Psoas muscle (tissue), 8 donors: ENCODE results near the gene GSTO2. TPM values are rescaled to one million over a fixed set of nuclear protein-coding genes. Genes with fewer than 3 reads are reported as not detected.
"Not testable (repeated sequence)": the region's sequence is repeated elsewhere in the genome, so short reads cannot be mapped to it uniquely, and the experiment has no call there.

Source experiments
- ATAC-seq, 4 donors: fragments of 200-7000 bp; cut with Tn5 transposase; one replicate each; pipeline ENCODE4 v1.9.1; 2020; ENCODE audit warnings: moderate library complexity in 3 of 4, mild to moderate bottlenecking in 2 of 4
- DNase-seq, 2 donors: peaks; one replicate each; pipeline ENCODE4 v3.0.0-alpha.2; 2020
- H3K27ac ChIP-seq: fragments of 200-600 bp; one replicate; pipeline ENCODE4 v1.8.0; 2022
- H3K27me3 ChIP-seq, 3 donors: fragments of 200-600 bp in 1 of 3; one replicate each; pipeline versions ENCODE4 v1.6.1 to v1.8.0; 2013 to 2022; ENCODE audit warnings: low read length in 2 of 3, mild to moderate bottlenecking in 2 of 3, moderate library complexity in 1 of 3; ENCODE audit not compliant: insufficient read depth in 3 of 3
- H3K36me3 ChIP-seq, 2 donors: fragments of 200-600 bp in 1 of 2; one replicate each; pipeline versions ENCODE4 v1.6.1 to v1.8.0; 2013 to 2022; ENCODE audit warnings: low read depth in 1 of 2, mild to moderate bottlenecking in 1 of 2, moderate library complexity in 1 of 2; ENCODE audit not compliant: insufficient read depth in 1 of 2
- H3K4me1 ChIP-seq: fragments of 200-600 bp; one replicate; pipeline ENCODE4 v1.8.0; 2022
- H3K4me3 ChIP-seq: fragments of 200-600 bp; one replicate; pipeline ENCODE4 v1.8.0; 2022; ENCODE audit warnings: mild to moderate bottlenecking
- H3K9me3 ChIP-seq: fragments of 200-600 bp; one replicate; pipeline ENCODE4 v1.8.0; 2022
- WGBS, 3 donors: extraction: QIAGEN DNeasy Blood & Tissue Kit; methylation state at CpG; one replicate each; pipeline versions ENCODE4 v1.1.6 to v1.1.7; 2013; 5-methylcytosine and 5-hydroxymethylcytosine counted together
- intact Hi-C, 2 donors: fragments of 100-400 bp; cut with DNase I; formaldehyde crosslinking; loops; one replicate each; pipeline versions ENCODE4 v1.11.0 to v1.14.2; 2022
- polyA plus RNA-seq, 3 donors: library from polyadenylated mRNA; stranded (reverse); fragments of 200-250 nt; gene quantifications; one replicate each; pipeline ENCODE4 v1.2.3, GENCODE V29; 2013
- total RNA-seq, 4 donors: library from RNA; stranded (reverse); fragmentation: NEBNext Ultra II Directional in 2 of 4; extraction: Animal tissue kit (Norgen Biotek cat#: 25700) in 2 of 4; gene quantifications; one replicate each; pipeline versions ENCODE4 v1.2.1 to v1.2.4, GENCODE V29; 2021 to 2023
- TF ChIP-seq, protein P1 (sequence below): fragments of 200-600 bp; IDR thresholded peaks from one replicate; pipeline ENCODE4 v1.8.0; 2022; ENCODE audit warnings: antibody characterized with exemption
- donor health status: healthy with polysubstance abuse.
- donor health status: DM: no; HTN: no; CAD: no; lungs with moderate emphysema.
- donor health status: Bipolar disorder and iron deficiency.
- donor health status: healthy.
- donor health status: DM: yes; HTN: yes; CAD: no.
- donor health status: DM: no; HTN: no; CAD: no.
- donor health status: DM: no; HTN: no; CAD: no.
- donor health status: DM: yes; HTN: yes; CAD: no.

Gene GSTO2
- total and polyA plus RNA-seq, 7 donors = 0.23 to 4.6 (median 1.4) TPM

DNA sequence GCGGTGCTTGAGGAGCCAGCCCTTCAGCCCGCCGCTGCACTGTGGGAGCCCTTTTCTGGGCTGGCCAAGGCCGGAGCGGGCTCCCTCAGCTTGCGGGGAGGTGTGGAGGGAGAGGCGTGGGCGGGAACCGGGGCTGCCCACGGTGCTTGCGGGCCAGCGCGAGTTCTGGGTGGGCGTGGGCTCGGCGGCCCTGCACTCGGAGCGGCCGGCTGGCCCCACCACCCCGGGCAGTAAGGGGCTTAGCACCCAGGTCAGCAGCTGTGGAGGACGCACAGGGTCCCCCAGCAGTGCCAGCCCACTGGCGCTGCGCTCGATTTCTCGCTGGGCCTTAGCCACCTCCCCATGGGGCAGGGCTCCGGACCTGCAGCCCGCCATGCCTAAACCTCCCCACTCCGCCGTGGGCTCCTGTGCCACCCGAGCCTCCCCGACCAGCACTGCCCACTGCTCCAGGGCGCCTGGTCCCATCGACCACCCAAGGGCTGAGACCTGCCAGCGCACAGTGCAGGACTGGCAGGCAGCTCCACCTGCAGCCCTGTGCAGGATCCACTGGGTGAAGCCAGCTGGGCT, 23.8 kb upstream of the GSTO2 start:
- intact Hi-C loops = no loop called here
- Histone ChIP-seq H3K36me3 (no peaks in the 10 kb centered on the region), H3K4me1 (no peaks in the 10 kb centered on the region), H3K27me3 (no peaks in the 10 kb centered on the region), H3K4me3 (no peak overlapping the region), H3K27ac (no peak overlapping the region), H3K9me3 (no peaks in the 10 kb centered on the region)
- TF ChIP-seq, protein P1, sequence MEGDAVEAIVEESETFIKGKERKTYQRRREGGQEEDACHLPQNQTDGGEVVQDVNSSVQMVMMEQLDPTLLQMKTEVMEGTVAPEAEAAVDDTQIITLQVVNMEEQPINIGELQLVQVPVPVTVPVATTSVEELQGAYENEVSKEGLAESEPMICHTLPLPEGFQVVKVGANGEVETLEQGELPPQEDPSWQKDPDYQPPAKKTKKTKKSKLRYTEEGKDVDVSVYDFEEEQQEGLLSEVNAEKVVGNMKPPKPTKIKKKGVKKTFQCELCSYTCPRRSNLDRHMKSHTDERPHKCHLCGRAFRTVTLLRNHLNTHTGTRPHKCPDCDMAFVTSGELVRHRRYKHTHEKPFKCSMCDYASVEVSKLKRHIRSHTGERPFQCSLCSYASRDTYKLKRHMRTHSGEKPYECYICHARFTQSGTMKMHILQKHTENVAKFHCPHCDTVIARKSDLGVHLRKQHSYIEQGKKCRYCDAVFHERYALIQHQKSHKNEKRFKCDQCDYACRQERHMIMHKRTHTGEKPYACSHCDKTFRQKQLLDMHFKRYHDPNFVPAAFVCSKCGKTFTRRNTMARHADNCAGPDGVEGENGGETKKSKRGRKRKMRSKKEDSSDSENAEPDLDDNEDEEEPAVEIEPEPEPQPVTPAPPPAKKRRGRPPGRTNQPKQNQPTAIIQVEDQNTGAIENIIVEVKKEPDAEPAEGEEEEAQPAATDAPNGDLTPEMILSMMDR = no peak
- ATAC-seq = no peak
- WGBS, 3 donors = 96 to 98% (median 97%) methylated on average over 23 to 34 of the region's 34 CpGs
- DNase-seq = no peak

DNA sequence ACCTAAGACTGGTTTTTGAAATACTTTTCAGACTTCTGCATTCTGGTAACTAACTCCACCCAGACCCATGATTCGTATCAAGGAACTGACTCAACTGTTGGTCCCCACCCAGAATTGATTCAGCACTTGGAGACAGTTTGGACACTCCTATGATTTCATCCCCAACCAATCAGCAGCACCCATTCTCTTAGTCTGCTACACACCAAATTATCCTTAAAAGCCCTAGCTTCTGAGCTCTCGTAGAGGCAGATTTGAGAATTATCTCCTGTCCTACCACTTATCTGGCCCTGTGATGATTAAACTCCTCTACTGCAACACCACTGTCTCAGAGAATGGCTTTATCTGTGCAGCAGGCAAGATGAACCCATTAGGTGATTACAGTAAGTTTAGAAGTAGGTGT, 22.0 kb upstream of the GSTO2 start:
- WGBS, 3 donors = 45 to 51% (median 46%) methylated on average over 2 of the region's 2 CpGs
- no peaks in the 10 kb centered on the region for H3K27me3 ChIP-seq
- H3K4me1 ChIP-seq = no peaks in the 10 kb centered on the region
- ATAC-seq = peak in 1 of 4 donors; percentile 44
- intact Hi-C loops = no loop called here
- no peaks in the 10 kb centered on the region for H3K36me3 ChIP-seq
- DNase-seq = no peak
- no peaks in the 10 kb centered on the region for H3K9me3 ChIP-seq
- H3K4me3 ChIP-seq = no peak overlapping the region
- no peak overlapping the region for H3K27ac ChIP-seq
- TF ChIP-seq, protein P1 = no peak

DNA sequence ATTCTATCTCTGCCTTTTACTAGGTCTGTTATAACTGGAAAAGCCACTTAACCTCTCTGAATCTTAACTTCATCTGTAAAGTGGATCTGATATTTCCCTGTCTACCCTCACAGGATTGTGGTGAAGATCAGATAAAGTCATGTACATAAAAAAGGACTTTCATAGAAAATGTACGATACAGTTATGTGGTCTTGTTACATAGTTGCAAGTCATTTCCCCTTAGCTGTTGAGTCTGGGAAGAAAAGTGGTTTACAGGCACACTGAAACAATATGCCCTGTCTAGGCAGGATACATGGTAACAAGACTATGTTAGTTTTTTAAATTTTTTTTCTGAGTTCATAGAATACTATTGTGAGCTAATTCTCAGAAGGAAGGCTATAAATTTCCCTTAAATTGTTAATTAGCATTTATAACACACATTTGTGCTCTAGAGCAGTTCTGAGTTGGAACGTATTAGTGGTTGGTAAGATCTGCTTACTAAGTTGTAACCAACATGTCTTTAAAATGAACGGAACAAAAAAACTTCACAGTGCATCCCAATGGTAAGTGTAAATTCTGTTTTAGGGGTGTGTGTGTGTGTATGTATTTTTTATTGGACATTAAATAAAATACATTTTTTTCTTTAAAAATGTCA, 21.4 kb upstream of the GSTO2 start:
- 81 to 83% (median 83%) methylated on average over 3 of the region's 3 CpGs for WGBS, 3 donors
- H3K27me3 ChIP-seq = no peaks in the 10 kb centered on the region
- H3K9me3 ChIP-seq = no peaks in the 10 kb centered on the region
- TF ChIP-seq, protein P1 = no peak
- no peaks in the 10 kb centered on the region for H3K36me3 ChIP-seq
- ATAC-seq (no peak), DNase-seq (no peak)
- no peaks in the 10 kb centered on the region for H3K4me1 ChIP-seq
- intact Hi-C loops = no loop called here
- H3K27ac ChIP-seq = no peak overlapping the region
- H3K4me3 ChIP-seq = no peak overlapping the region

DNA sequence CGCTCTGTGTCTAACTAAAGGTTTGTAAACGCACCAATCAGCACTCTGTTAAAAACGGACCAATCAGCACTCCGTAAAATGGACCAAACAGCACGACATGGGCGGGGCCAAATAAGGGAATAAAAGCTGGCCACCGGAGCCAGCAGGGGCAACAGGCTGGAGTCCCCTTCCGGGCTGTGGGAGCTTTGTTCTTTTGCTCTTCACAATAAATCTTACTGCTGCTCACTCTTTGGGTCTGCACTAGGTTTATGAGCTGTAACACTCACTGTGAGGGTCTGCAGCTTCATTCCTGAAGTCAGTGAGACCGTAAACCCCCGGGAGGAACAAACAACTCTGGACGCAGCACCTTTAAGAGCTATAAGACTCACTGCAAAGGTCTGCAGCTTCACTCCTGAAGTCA, 20.1 kb upstream of the GSTO2 start:
- ATAC-seq, H3K4me3 ChIP-seq, DNase-seq, H3K36me3 ChIP-seq, H3K27ac ChIP-seq, H3K4me1 ChIP-seq, H3K27me3 ChIP-seq, H3K9me3 ChIP-seq, intact Hi-C loops: not testable (repeated sequence)
- 63 to 65% (median 65%) methylated on average over 11 of the region's 11 CpGs for WGBS, 3 donors

DNA sequence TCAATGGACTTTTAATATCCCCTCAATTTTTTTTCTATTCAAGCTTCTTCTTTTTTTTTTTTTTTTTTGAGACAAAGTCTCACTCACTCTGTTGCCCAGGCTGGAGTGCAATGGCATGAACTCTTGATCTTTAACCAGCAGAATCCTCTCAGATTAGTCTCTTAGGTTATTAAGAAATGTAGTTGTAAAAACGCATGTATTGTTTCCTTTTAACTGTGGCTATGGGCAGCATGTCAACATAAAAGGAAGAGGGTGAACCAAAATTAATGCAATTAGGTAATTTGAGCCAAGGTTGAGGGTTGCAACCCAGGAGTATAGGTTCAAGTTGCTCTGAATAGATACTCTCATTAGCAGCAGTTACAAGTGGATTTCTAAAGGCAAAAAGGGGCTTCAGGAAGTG, 18.6 kb upstream of the GSTO2 start:
- H3K4me1 ChIP-seq = no peaks in the 10 kb centered on the region
- H3K4me3 ChIP-seq = no peak overlapping the region
- H3K36me3 ChIP-seq = no peaks in the 10 kb centered on the region
- 24 to 44% (median 36%) methylated on average over 1 of the region's 1 CpG for WGBS, 3 donors
- intact Hi-C loops = loop anchor here in 1 of 2 donors (10.0 kb wide), 1 partner anchor 126 kb away; the partner anchor contains the start of gene SFR1
- DNase-seq (no peak), ATAC-seq (no peak)
- H3K27me3 ChIP-seq = no peaks in the 10 kb centered on the region
- no peaks in the 10 kb centered on the region for H3K9me3 ChIP-seq
- no peak overlapping the region for H3K27ac ChIP-seq
- TF ChIP-seq, protein P1 = no peak
